ENCODE measurements around the gene FAM53B.

FAM53B gene

GRCh38 chr10:124678557-124679240 is 65.5 kb downstream of the FAM53B start:
- no peak for TF ChIP-seq CTCF (IDR thresholded peaks at IDR 0.05; ENCODE audit: insufficient read depth, low read depth, low read length, missing control alignments)
- DNase-seq (ENCODE audit: low read depth): no peak
- H3K4me3 ChIP-seq (ENCODE audit: low read length): no peak overlapping the region

- DNase-seq (ENCODE audit: low read depth): peak; percentile 30
- TF ChIP-seq CTCF (IDR thresholded peaks at IDR 0.05; ENCODE audit: insufficient read depth, low read depth, low read length, missing control alignments): no peak
- H3K4me3 ChIP-seq (ENCODE audit: low read length): no peak overlapping the region
Observed at GRCh38 chr10:124677749-124678556, 66.2 kb downstream of the FAM53B start.

- H3K4me3 ChIP-seq (ENCODE audit: low read length): no peak overlapping the region
- DNase-seq (ENCODE audit: low read depth): no peak
- no peak for TF ChIP-seq CTCF (IDR thresholded peaks at IDR 0.05; ENCODE audit: insufficient read depth, low read depth, low read length, missing control alignments)
Observed at GRCh38 chr10:124677293-124677699, 66.9 kb downstream of the FAM53B start.

- H3K4me3 ChIP-seq (ENCODE audit: low read length): no peak overlapping the region
- TF ChIP-seq CTCF (IDR thresholded peaks at IDR 0.05; ENCODE audit: insufficient read depth, low read depth, low read length, missing control alignments): no peak
- DNase-seq (ENCODE audit: low read depth): no peak
Observed at GRCh38 chr10:124676416-124677062, 67.6 kb downstream of the FAM53B start.

GRCh38 chr10:124675824-124676223 is 68.4 kb downstream of the FAM53B start:
- no peak for DNase-seq (ENCODE audit: low read depth)
- H3K4me3 ChIP-seq (ENCODE audit: low read length): no peak overlapping the region
- TF ChIP-seq CTCF (IDR thresholded peaks at IDR 0.05; ENCODE audit: insufficient read depth, low read depth, low read length, missing control alignments): no peak

GRCh38 chr10:124675261-124675660 is 68.9 kb downstream of the FAM53B start:
- no peak overlapping the region for H3K4me3 ChIP-seq (ENCODE audit: low read length)
- DNase-seq (ENCODE audit: low read depth): no peak
- TF ChIP-seq CTCF (IDR thresholded peaks at IDR 0.05; ENCODE audit: insufficient read depth, low read depth, low read length, missing control alignments): no peak

All from epithelial cell of esophagus (primary cell).